ENCODE results near the gene PRELP. TPM values are rescaled to one million over a fixed set of nuclear protein-coding genes. Genes with fewer than 3 reads are reported as not detected.

PRELP gene
- total and polyA plus RNA-seq, 10 of the 15 experiments (the other 5 are each of a cell fraction or from before 2014, with no cell fraction given), result 0.03 to 0.05 TPM; not detected in 8

DNA sequence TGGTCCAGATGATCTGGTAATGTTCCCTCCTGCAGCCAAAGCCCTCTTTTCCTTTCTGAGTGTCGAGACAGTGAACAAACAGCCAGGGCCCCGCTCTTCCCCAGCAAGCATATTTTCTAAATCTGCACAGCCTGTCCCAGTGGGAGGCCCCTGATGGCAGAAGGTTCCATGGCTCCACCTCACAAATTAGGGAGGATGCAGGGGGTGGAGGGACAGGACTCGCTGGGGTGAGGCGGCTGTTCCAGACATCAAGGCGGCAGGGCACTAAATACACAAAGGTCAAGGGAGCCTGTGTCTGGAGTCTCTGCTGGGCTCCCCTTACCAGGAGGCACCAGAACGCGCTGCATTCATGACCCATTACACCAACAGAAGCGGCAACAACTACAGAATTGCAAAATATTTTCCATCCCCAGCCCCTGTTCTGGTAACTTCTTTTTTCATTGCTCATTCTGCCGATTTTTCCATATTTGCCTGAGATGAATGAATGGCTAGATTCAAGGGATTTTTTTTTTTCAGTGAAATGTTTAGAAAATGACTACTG, 27.0 kb upstream of the PRELP start:
- no peaks in the 10 kb centered on the region for H3K36me3 ChIP-seq (ENCODE audit: control insufficient read depth in 2 of 2, insufficient read depth in 2 of 2, low read length in 1 of 2)
- H3K4me3 ChIP-seq, result no peak overlapping the region
- CTCF ChIA-PET, result interaction anchor here (0.6 to 10.1 kb wide), 4 partner anchors 12 to 106 kb away, joined by 3 to 429 read pairs (median 20); no protein-coding TSS in a partner anchor
- H3K9ac ChIP-seq (ENCODE audit: control insufficient read depth, insufficient read depth, low read length), result no peak overlapping the region
- RAD21 ChIA-PET (ENCODE audit: unreplicated experiment), result interaction anchor here (2.0 to 12.1 kb wide), 2 partner anchors 39 to 106 kb away, joined by 8 to 259 read pairs; no protein-coding TSS in a partner anchor
- no peak overlapping the region for H3K4me2 ChIP-seq (ENCODE audit: control insufficient read depth, insufficient read depth)
- no peaks in the 10 kb centered on the region for H3K79me2 ChIP-seq (ENCODE audit: control insufficient read depth, insufficient read depth, low read length)
- peaks cover 2% of the 10 kb centered on the region; the same call in 1 of the 2 replicates for H3K4me1 ChIP-seq (ENCODE audit: control insufficient read depth, insufficient read depth, low read length)
- no peak for ATAC-seq
- POLR2A ChIA-PET, result no interaction called here
- FAIRE-seq, result no peak
- SMC1A ChIA-PET (ENCODE audit: uncharacterized antibody, unreplicated experiment), result interaction anchor here (1.8 to 10.3 kb wide), 2 partner anchors 18 to 107 kb away, joined by 5 to 295 read pairs; no protein-coding TSS in a partner anchor
- in situ Hi-C loops (cut with MboI) (no loop called here), intact Hi-C loops (cut with micrococcal nuclease; ENCODE audit: unreplicated experiment) (no loop called here)
- H3K9me3 ChIP-seq (replicated peaks; ENCODE audit: control insufficient read depth, insufficient read depth, low read length), result no peaks in the 10 kb centered on the region; the same call in 2 of the 3 replicates
- H3K27me3 ChIP-seq (replicated peaks in 1 of 2; ENCODE audit: control insufficient read depth in 2 of 2, insufficient read depth in 2 of 2, low read length in 1 of 2), result no peaks in the 10 kb centered on the region
- TF ChIP-seq, protein P1, sequence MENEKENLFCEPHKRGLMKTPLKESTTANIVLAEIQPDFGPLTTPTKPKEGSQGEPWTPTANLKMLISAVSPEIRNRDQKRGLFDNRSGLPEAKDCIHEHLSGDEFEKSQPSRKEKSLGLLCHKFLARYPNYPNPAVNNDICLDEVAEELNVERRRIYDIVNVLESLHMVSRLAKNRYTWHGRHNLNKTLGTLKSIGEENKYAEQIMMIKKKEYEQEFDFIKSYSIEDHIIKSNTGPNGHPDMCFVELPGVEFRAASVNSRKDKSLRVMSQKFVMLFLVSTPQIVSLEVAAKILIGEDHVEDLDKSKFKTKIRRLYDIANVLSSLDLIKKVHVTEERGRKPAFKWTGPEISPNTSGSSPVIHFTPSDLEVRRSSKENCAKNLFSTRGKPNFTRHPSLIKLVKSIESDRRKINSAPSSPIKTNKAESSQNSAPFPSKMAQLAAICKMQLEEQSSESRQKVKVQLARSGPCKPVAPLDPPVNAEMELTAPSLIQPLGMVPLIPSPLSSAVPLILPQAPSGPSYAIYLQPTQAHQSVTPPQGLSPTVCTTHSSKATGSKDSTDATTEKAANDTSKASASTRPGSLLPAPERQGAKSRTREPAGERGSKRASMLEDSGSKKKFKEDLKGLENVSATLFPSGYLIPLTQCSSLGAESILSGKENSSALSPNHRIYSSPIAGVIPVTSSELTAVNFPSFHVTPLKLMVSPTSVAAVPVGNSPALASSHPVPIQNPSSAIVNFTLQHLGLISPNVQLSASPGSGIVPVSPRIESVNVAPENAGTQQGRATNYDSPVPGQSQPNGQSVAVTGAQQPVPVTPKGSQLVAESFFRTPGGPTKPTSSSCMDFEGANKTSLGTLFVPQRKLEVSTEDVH (IDR thresholded peaks at IDR 0.05; ENCODE audit: low read depth, partially characterized antibody), result no peak
- no peak for TF ChIP-seq RELA (IDR thresholded peaks at IDR 0.05; ENCODE audit: borderline replicate concordance, partially characterized antibody)
- H4K20me1 ChIP-seq (ENCODE audit: control insufficient read depth, insufficient read depth), result no peaks in the 10 kb centered on the region
- no peak overlapping the region for H2AFZ ChIP-seq (ENCODE audit: control insufficient read depth, low read depth, low read length)
- DNase-seq (ENCODE audit: low read depth, low spot score), result no peak
- BruUV-seq (replicated peaks), result no TSS peak
- H3K27ac ChIP-seq (ENCODE audit: control insufficient read depth, insufficient read depth), result no peak overlapping the region
- WGBS (ENCODE audit: insufficient coverage, insufficient replicate concordance, low lambda C conversion rate, missing lambda C conversion rate), result 63% methylated on average over 9 of the region's 9 CpGs

DNA sequence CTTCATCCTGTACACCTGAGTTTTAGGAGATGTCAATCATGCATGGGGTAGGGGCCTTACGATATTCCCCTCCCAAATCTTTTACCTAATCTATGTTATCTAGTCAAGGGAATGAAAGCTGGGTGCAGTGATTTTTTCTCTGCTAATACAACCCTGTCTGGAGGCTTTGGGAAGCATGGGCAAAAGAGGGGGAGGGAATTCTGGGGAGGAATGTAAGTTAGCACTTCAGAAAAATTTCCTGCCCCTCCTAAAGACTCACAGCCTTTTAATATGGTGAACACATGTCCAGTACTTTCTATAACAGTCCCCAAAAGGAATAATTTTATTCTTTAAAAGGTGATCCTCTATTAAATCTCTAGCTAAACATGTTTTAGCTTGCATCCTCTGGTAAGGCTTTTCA, 25.6 kb upstream of the PRELP start:
- WGBS (ENCODE audit: insufficient coverage, insufficient replicate concordance, low lambda C conversion rate, missing lambda C conversion rate), result 17% methylated on average over 1 of the region's 1 CpG
- ATAC-seq (no peak), FAIRE-seq (no peak), DNase-seq (ENCODE audit: low read depth, low spot score) (no peak)
- in situ Hi-C loops (cut with MboI) (no loop called here), intact Hi-C loops (cut with micrococcal nuclease; ENCODE audit: unreplicated experiment) (no loop called here)
- ChIA-PET SMC1A (ENCODE audit: uncharacterized antibody, unreplicated experiment) (interaction anchor here (1.2 to 1.9 kb wide), 4 partner anchors 27 to 109 kb away, joined by 3 to 7 read pairs (median 3); partner anchors contain the start of gene PRELP), CTCF (interaction anchor here (0.9 to 5.5 kb wide), 3 partner anchors 107 to 182 kb away, joined by 3 to 73 read pairs (median 4); no protein-coding TSS in a partner anchor), POLR2A (no interaction called here), RAD21 (ENCODE audit: unreplicated experiment) (interaction anchor here (0.8 to 1.2 kb wide), 3 partner anchors 8 to 69 kb away, joined by 3 to 5 read pairs (median 3); no protein-coding TSS in a partner anchor)
- Histone ChIP-seq H3K79me2 (ENCODE audit: control insufficient read depth, insufficient read depth, low read length) (no peaks in the 10 kb centered on the region), H3K9me3 (replicated peaks; ENCODE audit: control insufficient read depth, insufficient read depth, low read length) (no peaks in the 10 kb centered on the region; the same call in 2 of the 3 replicates), H4K20me1 (ENCODE audit: control insufficient read depth, insufficient read depth) (no peaks in the 10 kb centered on the region), H3K4me2 (ENCODE audit: control insufficient read depth, insufficient read depth) (no peak overlapping the region), H3K4me3 (no peak overlapping the region), H3K27ac (ENCODE audit: control insufficient read depth, insufficient read depth) (no peak overlapping the region), H3K36me3 (ENCODE audit: control insufficient read depth in 2 of 2, insufficient read depth in 2 of 2, low read length in 1 of 2) (no peaks in the 10 kb centered on the region), H3K4me1 (ENCODE audit: control insufficient read depth, insufficient read depth, low read length) (peaks cover 3% of the 10 kb centered on the region; the same call in 1 of the 2 replicates), H3K27me3 (replicated peaks in 1 of 2; ENCODE audit: control insufficient read depth in 2 of 2, insufficient read depth in 2 of 2, low read length in 1 of 2) (no peaks in the 10 kb centered on the region), H2AFZ (ENCODE audit: control insufficient read depth, low read depth, low read length) (no peak overlapping the region), H3K9ac (ENCODE audit: control insufficient read depth, insufficient read depth, low read length) (no peak overlapping the region)
- no TSS peak for BruUV-seq (replicated peaks)
- TF ChIP-seq JUNB (IDR thresholded peaks at IDR 0.05) (no peak), DPF2 (IDR thresholded peaks at IDR 0.05) (no peak), GABPA (IDR thresholded peaks at IDR 0.05; ENCODE audit: low read depth) (no peak), SPI1 (IDR thresholded peaks at IDR 0.05; ENCODE audit: borderline replicate concordance, insufficient read depth, low read depth, low read length) (no peak)
- TF ChIP-seq, protein P2, sequence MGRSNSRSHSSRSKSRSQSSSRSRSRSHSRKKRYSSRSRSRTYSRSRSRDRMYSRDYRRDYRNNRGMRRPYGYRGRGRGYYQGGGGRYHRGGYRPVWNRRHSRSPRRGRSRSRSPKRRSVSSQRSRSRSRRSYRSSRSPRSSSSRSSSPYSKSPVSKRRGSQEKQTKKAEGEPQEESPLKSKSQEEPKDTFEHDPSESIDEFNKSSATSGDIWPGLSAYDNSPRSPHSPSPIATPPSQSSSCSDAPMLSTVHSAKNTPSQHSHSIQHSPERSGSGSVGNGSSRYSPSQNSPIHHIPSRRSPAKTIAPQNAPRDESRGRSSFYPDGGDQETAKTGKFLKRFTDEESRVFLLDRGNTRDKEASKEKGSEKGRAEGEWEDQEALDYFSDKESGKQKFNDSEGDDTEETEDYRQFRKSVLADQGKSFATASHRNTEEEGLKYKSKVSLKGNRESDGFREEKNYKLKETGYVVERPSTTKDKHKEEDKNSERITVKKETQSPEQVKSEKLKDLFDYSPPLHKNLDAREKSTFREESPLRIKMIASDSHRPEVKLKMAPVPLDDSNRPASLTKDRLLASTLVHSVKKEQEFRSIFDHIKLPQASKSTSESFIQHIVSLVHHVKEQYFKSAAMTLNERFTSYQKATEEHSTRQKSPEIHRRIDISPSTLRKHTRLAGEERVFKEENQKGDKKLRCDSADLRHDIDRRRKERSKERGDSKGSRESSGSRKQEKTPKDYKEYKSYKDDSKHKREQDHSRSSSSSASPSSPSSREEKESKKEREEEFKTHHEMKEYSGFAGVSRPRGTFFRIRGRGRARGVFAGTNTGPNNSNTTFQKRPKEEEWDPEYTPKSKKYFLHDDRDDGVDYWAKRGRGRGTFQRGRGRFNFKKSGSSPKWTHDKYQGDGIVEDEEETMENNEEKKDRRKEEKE (IDR thresholded peaks at IDR 0.05), result no peak
- TF ChIP-seq, protein P3, sequence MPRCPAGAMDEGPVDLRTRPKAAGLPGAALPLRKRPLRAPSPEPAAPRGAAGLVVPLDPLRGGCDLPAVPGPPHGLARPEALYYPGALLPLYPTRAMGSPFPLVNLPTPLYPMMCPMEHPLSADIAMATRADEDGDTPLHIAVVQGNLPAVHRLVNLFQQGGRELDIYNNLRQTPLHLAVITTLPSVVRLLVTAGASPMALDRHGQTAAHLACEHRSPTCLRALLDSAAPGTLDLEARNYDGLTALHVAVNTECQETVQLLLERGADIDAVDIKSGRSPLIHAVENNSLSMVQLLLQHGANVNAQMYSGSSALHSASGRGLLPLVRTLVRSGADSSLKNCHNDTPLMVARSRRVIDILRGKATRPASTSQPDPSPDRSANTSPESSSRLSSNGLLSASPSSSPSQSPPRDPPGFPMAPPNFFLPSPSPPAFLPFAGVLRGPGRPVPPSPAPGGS (IDR thresholded peaks at IDR 0.05; ENCODE audit: borderline replicate concordance, insufficient read depth, low read depth, low read length, poor library complexity, severe bottlenecking), result no peak

Data from GM12878 (cell line).